GM12873 (cell line): ENCODE results near the gene SRSF10.

Experiments
- TF ChIP-seq, protein P1 (sequence below): IDR thresholded peaks from 2 replicates; pipeline ENCODE4 v1.5.1; 2012; ENCODE audit warnings: low read depth, mild to moderate bottlenecking, moderate library complexity, low read length, control low read depth; ENCODE audit not compliant: insufficient read depth; ENCODE audit errors: missing control alignments

The SRSF10 gene

DNA sequence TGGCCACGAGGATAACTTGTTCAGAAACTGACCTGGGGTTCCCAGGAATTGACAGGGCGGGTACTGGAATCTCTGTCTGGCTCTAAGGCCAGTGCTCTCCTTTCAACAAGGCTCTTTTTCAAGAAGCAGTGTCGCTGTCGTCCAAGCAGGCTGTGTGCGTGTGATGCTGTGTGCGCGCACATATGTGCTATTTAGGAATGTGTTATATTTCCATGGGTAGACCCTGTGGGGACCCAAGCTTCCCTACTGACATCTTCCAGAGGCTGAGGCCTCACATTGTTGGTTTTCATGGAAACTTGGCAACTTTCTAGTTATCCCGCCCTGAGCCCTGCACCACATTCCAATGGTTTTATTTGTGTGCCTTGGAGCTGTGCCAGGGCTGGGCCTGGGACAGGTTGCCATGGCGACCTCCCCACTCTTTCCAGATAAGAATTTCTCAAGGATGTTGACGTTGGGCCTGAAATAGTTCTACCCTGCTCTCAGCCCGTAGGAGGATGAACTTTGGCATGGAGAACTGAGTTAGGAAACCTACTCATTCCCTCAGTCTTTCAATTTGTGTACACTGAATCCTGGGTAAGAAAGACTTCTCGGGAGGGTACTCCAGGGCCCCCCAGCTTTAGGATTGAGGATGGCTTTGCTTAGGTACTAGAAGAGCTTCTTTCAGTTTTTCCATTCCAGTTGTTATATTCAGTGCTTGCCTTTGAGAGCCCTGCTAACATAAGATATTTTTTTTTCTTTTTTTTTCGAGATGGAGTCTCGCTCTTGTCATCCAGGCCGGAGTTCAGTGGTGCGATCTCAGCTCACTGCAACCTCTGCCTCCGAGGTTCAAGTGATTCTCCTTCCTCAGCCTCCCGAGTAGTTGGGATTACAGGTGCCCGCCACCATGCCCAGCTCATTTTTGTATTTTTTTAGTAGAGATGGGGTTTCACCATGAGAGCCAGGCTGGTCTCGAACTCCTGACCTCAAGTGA is 38.8 kb upstream of the SRSF10 start:
- TF ChIP-seq, protein P1, sequence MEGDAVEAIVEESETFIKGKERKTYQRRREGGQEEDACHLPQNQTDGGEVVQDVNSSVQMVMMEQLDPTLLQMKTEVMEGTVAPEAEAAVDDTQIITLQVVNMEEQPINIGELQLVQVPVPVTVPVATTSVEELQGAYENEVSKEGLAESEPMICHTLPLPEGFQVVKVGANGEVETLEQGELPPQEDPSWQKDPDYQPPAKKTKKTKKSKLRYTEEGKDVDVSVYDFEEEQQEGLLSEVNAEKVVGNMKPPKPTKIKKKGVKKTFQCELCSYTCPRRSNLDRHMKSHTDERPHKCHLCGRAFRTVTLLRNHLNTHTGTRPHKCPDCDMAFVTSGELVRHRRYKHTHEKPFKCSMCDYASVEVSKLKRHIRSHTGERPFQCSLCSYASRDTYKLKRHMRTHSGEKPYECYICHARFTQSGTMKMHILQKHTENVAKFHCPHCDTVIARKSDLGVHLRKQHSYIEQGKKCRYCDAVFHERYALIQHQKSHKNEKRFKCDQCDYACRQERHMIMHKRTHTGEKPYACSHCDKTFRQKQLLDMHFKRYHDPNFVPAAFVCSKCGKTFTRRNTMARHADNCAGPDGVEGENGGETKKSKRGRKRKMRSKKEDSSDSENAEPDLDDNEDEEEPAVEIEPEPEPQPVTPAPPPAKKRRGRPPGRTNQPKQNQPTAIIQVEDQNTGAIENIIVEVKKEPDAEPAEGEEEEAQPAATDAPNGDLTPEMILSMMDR: no peak

GRCh38 chr1:24015221-24016210 is 35.4 kb upstream of the SRSF10 start:
- TF ChIP-seq, protein P1: no peak

GRCh38 chr1:24010650-24011049 is 30.5 kb upstream of the SRSF10 start:
- TF ChIP-seq, protein P1: no peak

DNA sequence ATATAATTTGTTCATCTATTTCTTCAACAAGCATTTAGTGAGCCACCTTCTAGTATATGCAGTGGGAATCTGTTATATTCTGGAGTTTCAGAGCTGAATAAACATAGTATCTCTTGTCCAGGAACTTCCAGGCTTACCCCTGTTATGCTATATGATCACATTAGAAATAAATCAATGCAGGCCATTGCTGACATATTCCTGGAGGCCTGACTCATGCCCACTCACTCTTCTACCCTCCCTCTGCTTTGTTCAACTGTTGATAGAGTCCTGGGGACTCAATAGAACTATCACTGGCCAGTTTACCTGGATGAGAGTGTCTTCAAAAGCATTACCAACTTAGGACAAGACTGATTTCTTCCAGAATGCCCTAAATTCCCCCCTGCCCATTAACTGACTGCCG is 29.3 kb upstream of the SRSF10 start:
- TF ChIP-seq, protein P1: no peak

GRCh38 chr1:24007079-24007478 is 27.0 kb upstream of the SRSF10 start:
- TF ChIP-seq, protein P1: no peak

- TF ChIP-seq, protein P1: no peak
Observed at GRCh38 chr1:24005163-24005562, 25.0 kb upstream of the SRSF10 start.

DNA sequence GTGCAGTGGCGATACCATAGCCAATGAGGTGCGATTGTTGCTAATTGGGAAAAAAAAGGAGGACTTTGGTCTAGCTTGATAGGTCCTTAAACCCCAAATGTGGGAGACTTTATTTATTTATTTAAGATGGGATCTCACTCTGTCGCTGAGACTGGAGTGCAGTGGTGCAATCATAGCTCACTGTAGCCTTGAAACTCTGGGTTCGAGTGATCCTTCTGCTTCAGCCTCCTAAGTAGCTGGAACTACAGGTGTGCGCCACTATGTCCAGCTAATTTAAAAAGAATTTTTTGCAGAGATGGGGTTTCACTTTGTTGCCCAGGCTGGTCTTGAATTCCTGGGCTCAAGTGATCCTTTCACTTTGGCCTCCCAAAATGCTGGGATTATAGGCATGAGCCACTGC is 24.0 kb upstream of the SRSF10 start:
- TF ChIP-seq, protein P1: no peak
